ENCODE results near the gene ACO2.

- TF ChIP-seq POLR2A (IDR thresholded peaks at IDR 0.05; ENCODE audit: low read length) = no peak
- TF ChIP-seq GATA1 (IDR thresholded peaks at IDR 0.05; ENCODE audit: low read depth, low read length) = no peak
Observed at GRCh38 chr22:41507330-41508063, 38.6 kb downstream of the ACO2 start.
